ENCODE results near the gene TOR4A. TPM values are rescaled to one million over a fixed set of nuclear protein-coding genes. Genes with fewer than 3 reads are reported as not detected.

The TOR4A gene
- total and polyA plus RNA-seq, 7 donors, result 3.8 to 33.0 (median 4.3) TPM

DNA sequence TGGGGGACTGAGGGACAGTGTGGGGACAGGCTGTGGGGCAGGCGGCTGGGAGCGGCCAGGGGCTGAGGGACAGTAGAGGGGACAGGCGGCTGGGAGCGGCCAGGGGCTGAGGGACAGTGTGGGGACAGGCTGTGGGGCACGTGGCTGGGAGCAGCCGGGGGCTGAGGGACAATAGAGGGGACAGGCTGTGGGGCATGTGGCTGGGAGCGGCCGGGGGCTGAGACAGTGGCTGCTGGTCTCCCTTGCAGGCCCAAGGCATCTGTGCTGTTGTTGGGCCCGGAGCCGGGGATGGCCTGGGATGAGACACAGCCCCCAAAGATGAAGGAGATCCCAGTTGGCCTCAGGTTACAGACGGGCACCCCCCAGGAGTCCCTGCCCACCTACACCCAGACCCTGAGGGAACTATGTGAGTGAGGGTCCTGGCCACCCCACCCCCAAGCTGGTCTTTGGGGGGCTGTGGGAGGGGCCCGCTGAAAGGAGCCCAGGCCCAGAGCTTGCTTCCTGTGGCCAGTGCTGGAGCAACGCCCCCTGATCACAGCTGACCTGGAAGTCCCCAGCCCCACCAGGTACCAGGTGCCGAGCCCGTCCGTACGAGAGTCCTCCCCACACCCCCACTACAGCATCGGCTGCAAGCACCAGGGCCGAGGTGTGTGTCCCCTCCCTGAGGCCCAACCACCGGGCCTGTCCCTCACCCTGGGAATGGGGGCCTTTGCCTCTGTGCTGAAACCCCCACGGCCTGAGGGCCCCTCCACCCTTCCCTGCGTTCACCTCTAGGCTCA lies 25.8 kb upstream of the TOR4A start:
- TF ChIP-seq POLR2A (IDR thresholded peaks at IDR 0.05), result no peak
- TF ChIP-seq POLR2AphosphoS5 (IDR thresholded peaks at IDR 0.05), result no peak
- TF ChIP-seq, protein P1, sequence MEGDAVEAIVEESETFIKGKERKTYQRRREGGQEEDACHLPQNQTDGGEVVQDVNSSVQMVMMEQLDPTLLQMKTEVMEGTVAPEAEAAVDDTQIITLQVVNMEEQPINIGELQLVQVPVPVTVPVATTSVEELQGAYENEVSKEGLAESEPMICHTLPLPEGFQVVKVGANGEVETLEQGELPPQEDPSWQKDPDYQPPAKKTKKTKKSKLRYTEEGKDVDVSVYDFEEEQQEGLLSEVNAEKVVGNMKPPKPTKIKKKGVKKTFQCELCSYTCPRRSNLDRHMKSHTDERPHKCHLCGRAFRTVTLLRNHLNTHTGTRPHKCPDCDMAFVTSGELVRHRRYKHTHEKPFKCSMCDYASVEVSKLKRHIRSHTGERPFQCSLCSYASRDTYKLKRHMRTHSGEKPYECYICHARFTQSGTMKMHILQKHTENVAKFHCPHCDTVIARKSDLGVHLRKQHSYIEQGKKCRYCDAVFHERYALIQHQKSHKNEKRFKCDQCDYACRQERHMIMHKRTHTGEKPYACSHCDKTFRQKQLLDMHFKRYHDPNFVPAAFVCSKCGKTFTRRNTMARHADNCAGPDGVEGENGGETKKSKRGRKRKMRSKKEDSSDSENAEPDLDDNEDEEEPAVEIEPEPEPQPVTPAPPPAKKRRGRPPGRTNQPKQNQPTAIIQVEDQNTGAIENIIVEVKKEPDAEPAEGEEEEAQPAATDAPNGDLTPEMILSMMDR (IDR thresholded peaks at IDR 0.05), result no peak
- TF ChIP-seq EP300 (IDR thresholded peaks at IDR 0.05), result no peak
- intact Hi-C loops (cut with DNase I), result loop anchor here (5.0 kb wide), 1 partner anchor 44 kb away; the partner anchor contains the start of genes NDOR1 and TMEM203
- Histone ChIP-seq H3K4me1 (peaks cover 0 to 23% (median 21%) of the 10 kb centered on the region in 4 donors), H3K27ac (no peak overlapping the region), H3K27me3 (peaks cover 0 to 10% (median 6%) of the 10 kb centered on the region in 3 donors), H3K4me3 (no peak overlapping the region), H3K9me3 (no peaks in the 10 kb centered on the region), H3K36me3 (peaks cover 0 to 6% (median 2%) of the 10 kb centered on the region in 4 donors)
- 81 to 89% methylated on average over 22 of the region's 22 CpGs for WGBS, 2 donors
- no peak for DNase-seq

DNA sequence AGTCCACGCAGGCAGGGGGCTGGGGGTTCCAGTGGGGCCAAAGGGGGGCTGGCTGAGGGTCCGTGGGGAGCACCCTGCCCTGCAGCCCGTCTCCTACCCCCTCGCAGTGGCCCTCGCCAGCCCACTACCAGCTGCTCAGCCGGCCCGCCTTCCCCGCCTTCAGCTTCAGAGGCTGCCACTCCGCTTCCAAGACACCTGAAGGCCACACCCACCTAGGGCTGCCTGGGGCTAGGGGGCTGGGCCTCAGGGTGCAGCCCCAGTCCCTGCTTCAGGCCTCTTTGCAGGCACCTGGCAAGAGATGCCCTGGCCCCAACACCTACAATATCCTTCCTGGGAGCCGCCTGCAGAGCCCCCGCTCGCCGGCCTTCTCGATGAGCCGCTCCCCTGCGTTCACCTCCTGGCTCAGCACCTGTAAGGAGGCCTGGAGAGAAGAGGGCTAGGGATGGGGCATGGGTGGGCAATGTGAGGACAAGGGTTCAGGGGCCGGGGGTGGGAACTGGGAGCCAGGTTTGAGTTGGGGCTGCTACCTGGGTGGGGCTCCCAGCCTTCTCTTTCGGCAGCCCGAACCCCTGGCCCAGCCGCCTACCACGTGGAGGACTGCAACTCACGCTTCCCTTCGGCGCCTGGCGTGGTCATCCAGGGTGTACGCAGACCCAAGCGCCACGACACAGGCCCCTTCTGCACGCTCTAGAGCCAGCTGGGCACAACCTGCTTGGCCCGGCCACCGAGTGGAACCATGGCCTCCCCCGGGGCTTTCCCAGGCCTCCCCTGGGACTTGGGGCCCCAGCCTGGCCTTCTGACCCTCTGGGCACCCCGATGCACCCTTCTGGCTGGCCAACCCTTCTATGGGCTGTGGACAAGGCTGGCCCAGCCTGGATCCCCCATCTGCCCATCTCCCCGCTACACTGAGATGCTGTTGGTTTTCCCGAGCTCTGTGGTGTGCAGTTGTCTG lies 24.7 kb upstream of the TOR4A start:
- Histone ChIP-seq H3K4me1 (peaks cover 0 to 27% (median 26%) of the 10 kb centered on the region in 4 donors), H3K27ac (no peak overlapping the region), H3K9me3 (no peaks in the 10 kb centered on the region), H3K4me3 (no peak overlapping the region), H3K27me3 (peaks cover 0 to 10% (median 6%) of the 10 kb centered on the region in 3 donors), H3K36me3 (peaks cover 0 to 16% (median 5%) of the 10 kb centered on the region in 4 donors)
- DNase-seq, result no peak
- no peak for TF ChIP-seq POLR2AphosphoS5 (IDR thresholded peaks at IDR 0.05)
- TF ChIP-seq EP300 (IDR thresholded peaks at IDR 0.05), result no peak
- TF ChIP-seq, protein P1 (IDR thresholded peaks at IDR 0.05), result no peak
- TF ChIP-seq POLR2A (IDR thresholded peaks at IDR 0.05), result no peak
- WGBS, 2 donors, result 64 to 78% methylated on average over 35 of the region's 35 CpGs
- intact Hi-C loops (cut with DNase I), result loop anchor here (5.0 kb wide), 1 partner anchor 46 kb away; the partner anchor contains the start of genes NDOR1 and TMEM203

DNA sequence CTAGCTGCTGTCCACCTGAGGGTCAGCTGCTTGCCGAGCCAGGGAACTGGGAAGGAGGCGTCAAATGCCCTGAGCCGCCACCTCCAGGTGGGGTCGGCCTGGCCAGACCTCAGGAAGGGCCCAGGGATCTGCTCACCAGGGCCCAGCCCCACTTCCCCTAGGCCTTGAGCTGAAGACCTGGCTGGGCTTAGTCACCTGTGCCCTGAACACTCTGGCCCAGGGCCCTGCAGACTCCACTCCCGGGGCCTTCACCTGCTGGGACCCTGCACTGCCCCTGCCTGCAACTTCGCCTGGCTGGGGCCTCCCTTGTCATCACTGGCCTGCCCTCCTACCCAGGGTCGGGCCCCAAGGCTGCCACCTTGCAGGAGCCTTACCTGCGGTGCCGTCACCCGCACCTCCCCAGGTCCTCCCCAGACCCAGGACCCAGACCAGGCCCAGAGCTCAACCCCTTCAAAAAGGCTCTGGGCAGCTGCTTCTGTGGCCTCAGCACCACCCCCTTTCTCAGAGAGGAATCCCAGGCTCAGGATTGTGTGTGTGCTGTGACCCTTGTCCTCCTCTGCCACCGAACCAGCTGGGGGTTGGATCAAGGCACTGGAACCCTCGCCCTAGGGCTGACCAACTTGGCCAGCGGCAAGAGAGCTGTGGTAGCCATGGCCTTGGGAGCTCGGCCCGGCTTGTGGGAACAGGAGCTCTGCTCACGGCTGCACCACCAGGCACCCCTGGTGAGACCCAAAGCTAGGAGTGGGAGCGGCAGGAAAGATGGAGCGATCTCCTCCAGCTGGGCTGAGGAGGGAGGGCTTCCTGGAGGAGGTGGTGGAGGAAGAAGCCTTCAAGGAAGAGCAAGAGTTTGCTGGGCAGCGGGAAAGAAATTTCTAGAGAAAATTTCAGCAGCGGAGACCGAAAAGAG lies 23.6 kb upstream of the TOR4A start:
- Histone ChIP-seq H3K27me3 (peaks cover 0 to 10% (median 6%) of the 10 kb centered on the region in 3 donors), H3K4me1 (peaks cover 0 to 27% (median 26%) of the 10 kb centered on the region in 4 donors), H3K27ac (peak overlapping the region; percentile 83 to 88 (median 86)), H3K9me3 (no peaks in the 10 kb centered on the region), H3K4me3 (peak overlapping the region; percentile 72 to 87 (median 82)), H3K36me3 (peaks cover 0 to 27% (median 9%) of the 10 kb centered on the region in 4 donors)
- no peak for DNase-seq
- intact Hi-C loops (cut with DNase I), result loop anchor here (2.0 to 5.0 kb wide), 2 partner anchors 13 to 47 kb away; partner anchors contain the start of genes NDOR1, TMEM203 and TUBB4B
- TF ChIP-seq, protein P1 (IDR thresholded peaks at IDR 0.05), result no peak
- TF ChIP-seq POLR2A (IDR thresholded peaks at IDR 0.05), result no peak
- WGBS, 2 donors, result 33 to 71% methylated on average over 21 of the region's 21 CpGs
